Panc1 (cell line): ENCODE measurements around the gene CCL16.

Source experiments
- CTCF ChIP-seq: fragments of 450-650 bp; IDR thresholded peaks from 2 replicates; pipeline ENCODE4 v1.5.1; 2017; ENCODE audit warnings: mild to moderate bottlenecking
- REST ChIP-seq, 2 experiments: IDR thresholded peaks; 2 replicates each; pipeline ENCODE4 v1.6.1; 2011 to 2012; ENCODE audit warnings: low read depth in 2 of 2, control low read depth in 1 of 2, low read length in 1 of 2, mild to moderate bottlenecking in 1 of 2, moderate library complexity in 1 of 2; ENCODE audit not compliant: insufficient read depth in 1 of 2

DNA sequence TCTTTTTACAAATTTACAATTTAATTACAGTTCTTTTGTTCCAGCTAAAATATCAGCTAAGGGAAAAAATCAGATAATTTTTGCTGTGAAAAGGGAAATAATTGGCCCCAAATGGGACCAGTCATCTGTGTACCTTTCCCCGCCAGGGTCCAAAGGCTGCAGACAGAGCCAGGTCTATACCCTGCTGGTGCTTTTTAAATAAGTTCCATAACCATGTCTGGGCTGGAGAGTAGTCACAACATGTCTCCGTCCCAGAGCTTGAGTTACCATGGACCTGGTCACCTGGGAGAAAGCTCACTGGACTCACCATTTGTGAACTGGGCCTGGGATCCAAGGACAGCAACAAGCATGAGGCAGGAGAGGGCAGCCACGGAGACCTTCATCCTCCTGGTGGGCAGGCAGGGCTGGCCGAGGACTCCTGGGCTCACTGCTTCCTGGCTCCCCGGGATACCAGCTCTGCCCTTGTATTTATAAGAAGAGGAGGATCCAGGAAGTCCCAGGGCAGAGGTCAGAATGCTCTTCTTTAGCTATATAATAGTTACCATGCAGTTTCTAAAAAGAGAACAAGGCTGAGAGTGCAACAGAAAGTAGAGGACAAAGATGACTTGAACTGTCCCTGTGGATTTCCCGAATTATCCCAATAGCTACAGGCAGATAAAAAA lies 19.9 kb upstream of the CCL16 start, which contains the start of gene CCL15:
- TF ChIP-seq REST (IDR thresholded peaks at IDR 0.05; ENCODE audit: insufficient read depth in 1 of 2, low read depth in 2 of 2, low read length in 1 of 2) (no peak), CTCF (no peak)
